ENCODE measurements around the gene ADH1B.

DNA sequence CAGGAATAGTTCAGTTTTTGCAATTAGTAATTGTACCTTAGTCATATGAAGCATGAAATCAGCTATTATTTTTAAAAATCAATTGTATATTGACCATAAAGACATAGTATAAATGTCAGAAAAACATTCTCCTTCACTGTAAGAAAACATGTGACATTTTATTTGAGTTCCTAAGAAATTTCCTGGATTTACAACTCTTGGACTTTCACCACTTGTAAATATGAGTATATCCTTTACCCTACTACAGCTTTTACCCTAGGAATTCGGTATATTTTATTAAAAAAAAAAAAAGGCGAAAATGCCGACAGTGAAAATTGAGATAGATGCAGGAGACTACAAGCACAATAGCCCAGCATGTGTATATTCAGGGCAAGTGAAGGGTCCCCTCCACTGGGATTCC, 45.3 kb downstream of the ADH1B start:
- TF ChIP-seq FOXM1 (IDR thresholded peaks at IDR 0.05; ENCODE audit: borderline replicate concordance), result no peak
- no peak for TF ChIP-seq SUZ12 (IDR thresholded peaks at IDR 0.05)
- no peak for TF ChIP-seq SP1 (IDR thresholded peaks at IDR 0.05)
- TF ChIP-seq L3MBTL2 (conservative IDR thresholded peaks at IDR 0.05), result no peak
- TF ChIP-seq BHLHE40 (IDR thresholded peaks at IDR 0.05; ENCODE audit: borderline replicate concordance), result no peak
- no peak for TF ChIP-seq HDGF (IDR thresholded peaks at IDR 0.05; ENCODE audit: borderline replicate concordance)
- TF ChIP-seq FOXA1 (IDR thresholded peaks at IDR 0.05), result no peak
- no peak for TF ChIP-seq FOXK2 (IDR thresholded peaks at IDR 0.05)
- TF ChIP-seq TARDBP (IDR thresholded peaks at IDR 0.05), result no peak
- no peak for TF ChIP-seq ARNT (IDR thresholded peaks at IDR 0.05)
- no peak for TF ChIP-seq ELF4 (IDR thresholded peaks at IDR 0.05)
- TF ChIP-seq, protein P1, sequence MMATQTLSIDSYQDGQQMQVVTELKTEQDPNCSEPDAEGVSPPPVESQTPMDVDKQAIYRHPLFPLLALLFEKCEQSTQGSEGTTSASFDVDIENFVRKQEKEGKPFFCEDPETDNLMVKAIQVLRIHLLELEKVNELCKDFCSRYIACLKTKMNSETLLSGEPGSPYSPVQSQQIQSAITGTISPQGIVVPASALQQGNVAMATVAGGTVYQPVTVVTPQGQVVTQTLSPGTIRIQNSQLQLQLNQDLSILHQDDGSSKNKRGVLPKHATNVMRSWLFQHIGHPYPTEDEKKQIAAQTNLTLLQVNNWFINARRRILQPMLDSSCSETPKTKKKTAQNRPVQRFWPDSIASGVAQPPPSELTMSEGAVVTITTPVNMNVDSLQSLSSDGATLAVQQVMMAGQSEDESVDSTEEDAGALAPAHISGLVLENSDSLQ (IDR thresholded peaks at IDR 0.05), result no peak
- TF ChIP-seq LEF1 (IDR thresholded peaks at IDR 0.05; ENCODE audit: borderline replicate concordance), result no peak
- TF ChIP-seq ZNF384 (IDR thresholded peaks at IDR 0.05), result no peak

All from HEK293T (cell line).